ENCODE measurements around the gene KIF26B.

Gene KIF26B

GRCh38 chr1:245154429-245155271 is at the start of gene KIF26B:
Gene KIF26B (plus strand): TSS chr1:245154985. CDS start chr1:245155425, 440 bp downstream.
- Mint-ChIP-seq H3K4me3 (peak within 1 kb of the TSS; percentile 81), H3K9me3 (ENCODE audit: low read depth) (peaks cover 2% of the 10 kb centered on the region), H3K27ac (no peak within 1 kb of the TSS)

DNA sequence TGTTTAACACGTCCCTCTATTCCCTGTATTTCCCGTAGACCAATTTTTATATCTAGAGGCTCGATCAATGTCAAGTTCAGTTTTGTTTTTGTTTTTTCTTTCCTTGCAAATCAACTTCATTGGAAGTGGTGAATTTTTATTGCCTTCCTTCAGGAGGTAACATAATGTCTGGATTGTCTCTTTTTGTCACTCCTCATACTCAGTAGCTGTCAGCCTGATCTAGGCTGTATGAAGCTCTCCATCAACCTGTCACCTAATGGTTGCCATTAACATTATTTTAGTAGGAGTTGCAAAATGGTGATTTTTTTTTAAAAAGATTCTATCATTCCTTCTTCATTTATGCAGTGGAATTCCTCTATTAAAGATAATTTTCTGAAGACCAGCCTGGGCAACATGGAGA is 49.7 kb upstream of the KIF26B start:
- Mint-ChIP-seq H3K4me3 (no peak overlapping the region), H3K9me3 (ENCODE audit: low read depth) (no peaks in the 10 kb centered on the region), H3K4me1 (ENCODE audit: low read depth) (no peaks in the 10 kb centered on the region), H3K27me3 (no peaks in the 10 kb centered on the region), H3K27ac (no peak overlapping the region), H3K36me3 (no peaks in the 10 kb centered on the region)

More at GRCh38 chr1:245154429-245155271, at the start of gene KIF26B:
- peaks cover 18% of the 10 kb centered on the region for H3K4me1 Mint-ChIP-seq (ENCODE audit: low read depth)
- H3K36me3 Mint-ChIP-seq = no peaks in the 10 kb centered on the region
- H3K27me3 Mint-ChIP-seq = peaks cover 42% of the 10 kb centered on the region

DNA sequence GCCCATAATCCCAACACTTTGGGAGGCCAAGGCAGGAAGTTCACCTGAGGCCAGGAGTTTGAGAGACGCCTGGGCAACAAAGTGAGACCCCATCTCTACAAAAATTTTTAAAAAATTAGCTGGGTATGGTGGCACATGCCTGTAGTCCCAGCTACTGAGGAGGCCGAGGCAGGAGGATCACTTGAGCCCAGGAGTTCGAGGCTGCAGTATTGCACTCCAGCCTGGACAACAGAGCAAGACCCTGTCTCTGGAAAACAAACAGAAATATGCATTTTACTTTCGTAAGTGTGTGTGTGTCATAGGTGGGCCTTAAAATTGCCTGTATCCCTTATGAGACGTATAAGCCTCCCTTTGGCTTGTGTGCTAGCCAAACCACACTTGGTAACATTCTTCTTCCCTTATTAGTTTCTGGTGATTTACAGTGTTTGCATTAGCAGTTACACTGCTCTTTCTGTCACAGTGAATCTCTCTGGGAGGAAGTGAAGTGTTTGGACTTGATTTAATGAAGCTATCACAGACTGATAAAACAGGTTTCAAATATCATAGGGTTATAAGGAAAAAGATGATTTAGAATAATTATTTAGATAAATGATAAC is 48.9 kb upstream of the KIF26B start:
- Mint-ChIP-seq H3K27me3 (no peaks in the 10 kb centered on the region), H3K36me3 (no peaks in the 10 kb centered on the region), H3K27ac (no peak overlapping the region), H3K4me1 (ENCODE audit: low read depth) (no peaks in the 10 kb centered on the region), H3K9me3 (ENCODE audit: low read depth) (no peaks in the 10 kb centered on the region), H3K4me3 (no peak overlapping the region)

- Mint-ChIP-seq H3K27me3 (no peaks in the 10 kb centered on the region), H3K9me3 (ENCODE audit: low read depth) (no peaks in the 10 kb centered on the region), H3K36me3 (no peaks in the 10 kb centered on the region), H3K27ac (no peak overlapping the region), H3K4me1 (ENCODE audit: low read depth) (no peaks in the 10 kb centered on the region), H3K4me3 (no peak overlapping the region)
Measured at GRCh38 chr1:245107776-245108114, 47.0 kb upstream of the KIF26B start.

DNA sequence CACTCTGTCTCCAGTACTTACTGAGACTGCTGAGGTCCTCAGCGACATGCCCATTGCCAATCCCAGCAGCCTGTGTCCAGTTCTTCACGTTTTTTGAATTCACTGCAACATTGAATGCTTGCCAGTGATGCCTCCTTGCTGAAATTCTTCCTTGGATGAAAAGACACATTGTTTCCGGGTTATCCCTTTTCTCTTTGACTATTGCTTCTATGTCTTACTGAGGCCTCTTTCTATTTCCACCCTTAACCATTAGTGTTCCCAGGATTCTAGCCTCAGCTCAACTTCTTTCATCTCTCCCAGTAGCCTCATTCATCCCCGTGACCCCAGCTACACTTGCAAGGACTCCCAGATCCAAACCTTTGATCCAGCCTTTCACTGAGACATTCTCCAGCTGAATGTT is 46.5 kb upstream of the KIF26B start:
- H3K4me1 Mint-ChIP-seq (ENCODE audit: low read depth) = no peaks in the 10 kb centered on the region
- no peaks in the 10 kb centered on the region for H3K9me3 Mint-ChIP-seq (ENCODE audit: low read depth)
- no peaks in the 10 kb centered on the region for H3K36me3 Mint-ChIP-seq
- no peaks in the 10 kb centered on the region for H3K27me3 Mint-ChIP-seq
- H3K4me3 Mint-ChIP-seq = no peak overlapping the region
- no peak overlapping the region for H3K27ac Mint-ChIP-seq

GRCh38 chr1:245108909-245109308 is 45.9 kb upstream of the KIF26B start:
- no peaks in the 10 kb centered on the region for H3K4me1 Mint-ChIP-seq (ENCODE audit: low read depth)
- no peaks in the 10 kb centered on the region for H3K27me3 Mint-ChIP-seq
- H3K36me3 Mint-ChIP-seq = no peaks in the 10 kb centered on the region
- no peaks in the 10 kb centered on the region for H3K9me3 Mint-ChIP-seq (ENCODE audit: low read depth)
- no peak overlapping the region for H3K4me3 Mint-ChIP-seq
- H3K27ac Mint-ChIP-seq = no peak overlapping the region

DNA sequence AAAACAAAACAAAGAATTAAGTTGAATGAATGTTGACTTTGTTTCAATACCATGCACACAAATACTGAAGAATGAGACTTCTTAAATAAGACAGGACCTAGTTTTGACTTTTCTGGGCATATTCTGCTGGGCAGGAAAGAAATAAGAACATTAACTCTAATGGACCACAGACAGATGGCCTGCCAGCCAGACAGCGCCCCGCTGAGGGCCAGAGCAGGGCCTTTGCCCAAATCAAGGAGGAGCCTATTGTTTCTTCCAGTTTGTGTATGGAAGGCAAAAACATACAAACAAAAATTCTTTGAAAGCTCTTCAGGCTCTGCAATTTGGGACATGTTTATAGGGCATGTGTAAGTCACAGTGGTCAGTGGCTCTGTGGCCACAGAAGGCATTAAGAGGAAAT is 44.4 kb upstream of the KIF26B start:
- Mint-ChIP-seq H3K27me3 (no peaks in the 10 kb centered on the region), H3K4me3 (no peak overlapping the region), H3K4me1 (ENCODE audit: low read depth) (no peaks in the 10 kb centered on the region), H3K9me3 (ENCODE audit: low read depth) (no peaks in the 10 kb centered on the region), H3K27ac (no peak overlapping the region), H3K36me3 (peaks cover 2% of the 10 kb centered on the region)

DNA sequence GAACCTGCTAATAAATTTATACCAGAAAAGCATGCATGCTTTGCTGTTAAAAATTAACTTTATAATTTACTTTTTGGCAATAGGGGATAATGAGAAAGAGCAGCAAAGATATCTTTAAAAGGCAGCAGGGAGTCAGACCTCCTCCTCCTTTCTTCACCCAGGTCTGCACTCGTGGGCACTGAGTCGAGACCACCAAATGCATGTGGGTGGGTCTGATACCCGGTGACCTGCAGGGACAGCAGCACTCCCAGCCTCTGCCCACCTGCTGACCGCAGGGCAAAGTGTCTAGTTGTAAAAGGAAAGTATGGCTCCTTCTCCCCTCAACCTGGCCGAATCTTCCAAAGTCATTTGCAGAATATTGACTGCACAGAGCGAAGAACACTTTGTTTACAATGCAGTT is 43.7 kb upstream of the KIF26B start:
- H3K4me1 Mint-ChIP-seq (ENCODE audit: low read depth) = no peaks in the 10 kb centered on the region
- H3K36me3 Mint-ChIP-seq = peaks cover 2% of the 10 kb centered on the region
- H3K4me3 Mint-ChIP-seq = no peak overlapping the region
- no peak overlapping the region for H3K27ac Mint-ChIP-seq
- no peaks in the 10 kb centered on the region for H3K27me3 Mint-ChIP-seq
- H3K9me3 Mint-ChIP-seq (ENCODE audit: low read depth) = no peaks in the 10 kb centered on the region

- H3K36me3 Mint-ChIP-seq = peaks cover 2% of the 10 kb centered on the region
- H3K4me1 Mint-ChIP-seq (ENCODE audit: low read depth) = no peaks in the 10 kb centered on the region
- no peak overlapping the region for H3K4me3 Mint-ChIP-seq
- H3K27me3 Mint-ChIP-seq = no peaks in the 10 kb centered on the region
- no peak overlapping the region for H3K27ac Mint-ChIP-seq
- no peaks in the 10 kb centered on the region for H3K9me3 Mint-ChIP-seq (ENCODE audit: low read depth)
Measured at GRCh38 chr1:245113649-245114048, 41.1 kb upstream of the KIF26B start.

DNA sequence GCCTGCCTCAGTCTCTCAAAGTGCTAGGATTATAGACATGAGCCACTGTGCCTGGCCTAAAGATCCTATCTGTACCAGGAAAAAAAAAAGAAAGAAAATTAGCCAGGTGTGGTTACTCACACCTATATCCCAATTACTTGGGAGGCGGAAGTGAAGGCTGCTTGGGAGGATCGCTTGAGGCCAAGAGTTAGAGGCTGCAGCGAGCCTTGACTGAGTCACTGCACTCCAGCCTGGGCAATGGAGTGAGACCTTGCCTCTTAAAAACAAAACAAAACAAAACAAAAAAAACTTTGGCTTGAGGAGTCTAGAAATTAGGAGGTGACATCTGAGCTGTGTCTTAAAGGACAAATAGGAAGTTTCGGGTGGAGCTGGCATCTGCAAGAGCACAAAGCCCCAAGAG is 38.7 kb upstream of the KIF26B start:
- Mint-ChIP-seq H3K4me3 (no peak overlapping the region), H3K27me3 (no peaks in the 10 kb centered on the region), H3K27ac (no peak overlapping the region), H3K4me1 (ENCODE audit: low read depth) (no peaks in the 10 kb centered on the region), H3K36me3 (peaks cover 2% of the 10 kb centered on the region), H3K9me3 (ENCODE audit: low read depth) (no peaks in the 10 kb centered on the region)

- Mint-ChIP-seq H3K27ac (no peak overlapping the region), H3K4me3 (no peak overlapping the region), H3K36me3 (peaks cover 2% of the 10 kb centered on the region), H3K27me3 (no peaks in the 10 kb centered on the region), H3K4me1 (ENCODE audit: low read depth) (no peaks in the 10 kb centered on the region), H3K9me3 (ENCODE audit: low read depth) (no peaks in the 10 kb centered on the region)
Measured at GRCh38 chr1:245116751-245117150, 38.0 kb upstream of the KIF26B start.

DNA sequence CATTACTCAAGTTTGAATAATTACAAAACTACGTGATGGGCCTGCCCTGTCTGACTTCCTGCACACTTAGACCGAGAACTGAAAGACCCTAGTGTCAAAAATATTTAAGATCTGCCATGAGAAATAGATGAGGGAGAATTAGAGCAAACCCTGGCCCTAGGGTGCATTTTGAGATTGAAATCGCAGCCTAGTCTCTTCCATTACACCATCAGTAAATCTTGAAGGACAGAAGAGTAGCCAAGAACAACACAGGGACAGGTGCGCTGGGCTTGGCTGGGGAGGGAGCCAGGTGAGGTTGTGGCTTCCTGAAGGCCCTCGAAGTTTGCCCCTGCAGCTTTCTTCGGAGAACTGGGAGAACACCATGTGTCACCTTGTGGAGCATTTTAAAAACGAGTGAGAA is 36.7 kb upstream of the KIF26B start:
- Mint-ChIP-seq H3K36me3 (peaks cover 2% of the 10 kb centered on the region), H3K4me1 (ENCODE audit: low read depth) (no peaks in the 10 kb centered on the region), H3K27ac (no peak overlapping the region), H3K27me3 (no peaks in the 10 kb centered on the region), H3K9me3 (ENCODE audit: low read depth) (no peaks in the 10 kb centered on the region), H3K4me3 (no peak overlapping the region)

DNA sequence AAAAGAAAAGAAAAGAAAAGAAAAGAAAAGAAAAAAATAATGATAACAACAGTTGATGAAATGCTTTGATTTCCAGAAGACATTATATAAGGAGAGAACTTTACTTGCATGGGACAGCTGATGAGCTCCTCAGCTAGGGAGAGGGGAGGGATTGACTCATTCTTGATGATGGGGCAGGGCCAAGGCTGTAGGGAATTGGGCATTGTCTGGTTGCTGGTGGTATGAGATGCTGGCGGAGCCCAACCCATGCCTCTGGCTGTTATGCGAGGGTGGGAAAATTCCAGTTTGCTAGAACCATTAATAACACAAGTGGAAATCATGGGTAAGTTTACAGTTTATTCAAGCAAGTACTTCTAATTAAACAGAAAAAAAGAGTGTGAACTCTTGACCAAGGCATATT is 36.0 kb upstream of the KIF26B start:
- H3K9me3 Mint-ChIP-seq (ENCODE audit: low read depth) = no peaks in the 10 kb centered on the region
- H3K36me3 Mint-ChIP-seq = peaks cover 2% of the 10 kb centered on the region
- no peak overlapping the region for H3K27ac Mint-ChIP-seq
- H3K27me3 Mint-ChIP-seq = no peaks in the 10 kb centered on the region
- H3K4me1 Mint-ChIP-seq (ENCODE audit: low read depth) = no peaks in the 10 kb centered on the region
- H3K4me3 Mint-ChIP-seq = no peak overlapping the region

DNA sequence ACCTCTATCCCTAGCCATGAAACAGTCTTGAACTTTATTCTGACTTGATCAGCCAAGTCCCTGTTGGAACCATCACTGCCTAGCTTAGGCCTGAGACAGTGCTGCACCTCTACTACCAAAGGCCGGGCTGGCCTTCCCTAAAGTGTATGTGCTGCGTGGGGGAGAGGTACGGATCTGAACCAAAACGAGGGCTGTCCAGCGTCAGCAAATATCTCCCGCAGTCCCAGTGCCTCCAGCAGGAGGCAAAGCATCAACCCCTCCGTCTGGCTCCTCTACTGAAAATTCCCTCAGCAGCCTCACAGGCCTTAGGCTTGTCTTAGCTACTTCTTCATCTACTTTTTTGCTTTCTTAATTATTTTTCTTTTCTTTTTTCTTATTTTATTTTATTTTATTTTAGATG is 33.3 kb upstream of the KIF26B start:
- Mint-ChIP-seq H3K27me3 (no peaks in the 10 kb centered on the region), H3K4me3 (no peak overlapping the region), H3K36me3 (no peaks in the 10 kb centered on the region), H3K9me3 (ENCODE audit: low read depth) (no peaks in the 10 kb centered on the region), H3K27ac (no peak overlapping the region), H3K4me1 (ENCODE audit: low read depth) (no peaks in the 10 kb centered on the region)

DNA sequence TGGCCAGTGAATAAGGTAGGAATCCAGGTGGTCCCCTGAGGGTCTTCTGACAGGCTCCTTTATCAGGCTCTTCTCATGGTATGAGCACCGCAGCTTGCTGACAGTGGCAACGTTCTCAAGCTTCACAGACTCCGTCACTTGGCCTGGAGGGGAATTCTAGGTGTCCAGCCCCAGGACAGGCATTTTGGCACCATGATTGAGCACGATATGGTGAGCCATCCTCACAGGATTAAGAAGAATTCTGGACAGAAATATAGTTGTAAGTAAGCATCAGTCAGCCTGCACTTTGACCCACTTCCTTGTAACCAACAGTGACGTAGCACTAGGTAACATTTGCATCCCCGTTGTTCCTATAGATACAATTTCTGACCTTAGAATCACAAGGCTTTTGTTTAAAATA is 30.5 kb upstream of the KIF26B start:
- H3K27ac Mint-ChIP-seq = no peak overlapping the region
- H3K9me3 Mint-ChIP-seq (ENCODE audit: low read depth) = no peaks in the 10 kb centered on the region
- no peaks in the 10 kb centered on the region for H3K27me3 Mint-ChIP-seq
- no peak overlapping the region for H3K4me3 Mint-ChIP-seq
- no peaks in the 10 kb centered on the region for H3K4me1 Mint-ChIP-seq (ENCODE audit: low read depth)
- H3K36me3 Mint-ChIP-seq = no peaks in the 10 kb centered on the region

DNA sequence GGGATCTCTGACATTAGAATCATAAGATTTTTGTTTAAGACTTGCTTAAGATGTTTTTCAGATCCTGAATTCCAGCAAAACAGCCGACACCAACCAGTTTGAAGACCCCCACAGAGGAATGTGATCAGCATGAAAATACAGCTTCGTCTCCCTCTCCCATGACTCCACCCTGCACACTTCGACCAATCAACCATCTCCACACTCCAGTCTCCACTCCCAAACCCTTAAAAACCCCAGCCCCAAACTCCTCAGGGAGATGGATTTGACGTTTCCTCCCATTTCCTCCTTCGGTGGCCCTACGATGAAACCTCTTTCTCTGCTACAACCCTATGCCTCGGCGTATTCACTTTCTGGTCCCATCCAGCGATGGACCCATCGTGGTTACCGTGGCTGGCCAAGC is 30.1 kb upstream of the KIF26B start:
- H3K27me3 Mint-ChIP-seq = no peaks in the 10 kb centered on the region
- H3K36me3 Mint-ChIP-seq = no peaks in the 10 kb centered on the region
- H3K4me1 Mint-ChIP-seq (ENCODE audit: low read depth) = no peaks in the 10 kb centered on the region
- no peak overlapping the region for H3K4me3 Mint-ChIP-seq
- no peaks in the 10 kb centered on the region for H3K9me3 Mint-ChIP-seq (ENCODE audit: low read depth)
- no peak overlapping the region for H3K27ac Mint-ChIP-seq
